ENCODE results near the gene RAB6B. TPM values are rescaled to one million over a fixed set of nuclear protein-coding genes. Genes with fewer than 3 reads are reported as not detected.

Gene RAB6B
- polyA plus RNA-seq, 1 donor from 2014 or later = 57.5 TPM

- Histone ChIP-seq H3K4me2 (ENCODE audit: low read length) (no peak overlapping the region), H3K79me2 (replicated peaks; ENCODE audit: insufficient read depth, low read length) (no peaks in the 10 kb centered on the region), H3K4me3 (ENCODE audit: low read length) (no peak overlapping the region), H3K27me3 (ENCODE audit: insufficient read depth, low read depth, low read length) (no peaks in the 10 kb centered on the region), H2AFZ (ENCODE audit: low read depth, low read length) (no peak overlapping the region), H3K9me2 (ENCODE audit: insufficient read depth, low read length) (no peaks in the 10 kb centered on the region), H3K9ac (ENCODE audit: low read length) (no peak overlapping the region), H3F3A (ENCODE audit: insufficient read depth, low read length, poor library complexity, severe bottlenecking) (no peaks in the 10 kb centered on the region), H4K20me1 (ENCODE audit: insufficient read depth) (no peaks in the 10 kb centered on the region), H3K27ac (ENCODE audit: low read length) (no peak overlapping the region), H3K9me3 (ENCODE audit: low read length) (no peaks in the 10 kb centered on the region), H3K36me3 (ENCODE audit: insufficient read depth, low read length) (no peaks in the 10 kb centered on the region)
- TF ChIP-seq RAD21 (conservative IDR thresholded peaks at IDR 0.05) (no peak), POLR2AphosphoS5 (IDR thresholded peaks at IDR 0.05) (no peak), SMC3 (conservative IDR thresholded peaks at IDR 0.05; ENCODE audit: poor library complexity) (no peak), CTCF (IDR thresholded peaks at IDR 0.05; ENCODE audit: poor library complexity, severe bottlenecking) (no peak), REST (IDR thresholded peaks at IDR 0.05; ENCODE audit: borderline replicate concordance) (no peak), EZH2 (IDR thresholded peaks at IDR 0.05; ENCODE audit: borderline replicate concordance, insufficient read depth, low read length, poor library complexity, severe bottlenecking) (no peak), EP300 (conservative IDR thresholded peaks at IDR 0.05; ENCODE audit: poor library complexity, severe bottlenecking) (no peak), TAF1 (IDR thresholded peaks at IDR 0.05; ENCODE audit: low read depth) (no peak), MXI1 (conservative IDR thresholded peaks at IDR 0.05; ENCODE audit: poor library complexity, severe bottlenecking) (no peak)
Observed at GRCh38 chr3:133934996-133935842, 39.5 kb upstream of the RAB6B start.

GRCh38 chr3:133934073-133934970 lies 38.6 kb upstream of the RAB6B start:
- no peak for TF ChIP-seq REST (IDR thresholded peaks at IDR 0.05; ENCODE audit: borderline replicate concordance)
- TF ChIP-seq EZH2 (IDR thresholded peaks at IDR 0.05; ENCODE audit: borderline replicate concordance, insufficient read depth, low read length, poor library complexity, severe bottlenecking) = no peak
- no peak for TF ChIP-seq CTCF (IDR thresholded peaks at IDR 0.05; ENCODE audit: poor library complexity, severe bottlenecking)
- TF ChIP-seq EP300 (conservative IDR thresholded peaks at IDR 0.05; ENCODE audit: poor library complexity, severe bottlenecking) = no peak
- no peak for TF ChIP-seq POLR2AphosphoS5 (IDR thresholded peaks at IDR 0.05)
- TF ChIP-seq RAD21 (conservative IDR thresholded peaks at IDR 0.05) = no peak
- TF ChIP-seq TAF1 (IDR thresholded peaks at IDR 0.05; ENCODE audit: low read depth) = no peak
- TF ChIP-seq MXI1 (conservative IDR thresholded peaks at IDR 0.05; ENCODE audit: poor library complexity, severe bottlenecking) = no peak
- no peak for TF ChIP-seq SMC3 (conservative IDR thresholded peaks at IDR 0.05; ENCODE audit: poor library complexity)
- H3K27ac ChIP-seq (ENCODE audit: low read length) = no peak overlapping the region
- H3K27me3 ChIP-seq (ENCODE audit: insufficient read depth, low read depth, low read length) = no peaks in the 10 kb centered on the region
- no peaks in the 10 kb centered on the region for H4K20me1 ChIP-seq (ENCODE audit: insufficient read depth)
- H3K9me3 ChIP-seq (ENCODE audit: low read length) = no peaks in the 10 kb centered on the region
- no peak overlapping the region for H2AFZ ChIP-seq (ENCODE audit: low read depth, low read length)
- H3K4me2 ChIP-seq (ENCODE audit: low read length) = no peak overlapping the region
- H3F3A ChIP-seq (ENCODE audit: insufficient read depth, low read length, poor library complexity, severe bottlenecking) = no peaks in the 10 kb centered on the region
- no peaks in the 10 kb centered on the region for H3K79me2 ChIP-seq (replicated peaks; ENCODE audit: insufficient read depth, low read length)
- no peak overlapping the region for H3K4me3 ChIP-seq (ENCODE audit: low read length)
- no peak overlapping the region for H3K9ac ChIP-seq (ENCODE audit: low read length)
- no peaks in the 10 kb centered on the region for H3K36me3 ChIP-seq (ENCODE audit: insufficient read depth, low read length)
- no peaks in the 10 kb centered on the region for H3K9me2 ChIP-seq (ENCODE audit: insufficient read depth, low read length)
